GM18499 (cell line): ENCODE data around the gene PDZD2.
"Not testable (repeated sequence)": the region's sequence is repeated elsewhere in the genome, so short reads cannot be mapped to it uniquely, and the experiment has no call there.

Experiments
- ATAC-seq: cut with Tn5 transposase; IDR thresholded peaks from one replicate; pipeline ENCODE4 v1.9.1; 2021; ENCODE audit warnings: moderate number of reproducible peaks; ENCODE audit not compliant: insufficient read depth, unreplicated experiment

PDZD2 gene

GRCh38 chr5:31638748-31639418 is at the start of gene PDZD2:
TSS of gene PDZD2 (plus strand) at chr5:31639131.
- no peak for ATAC-seq

GRCh38 chr5:31593665-31594064 is 45.3 kb upstream of the PDZD2 start:
- ATAC-seq, result no peak

DNA sequence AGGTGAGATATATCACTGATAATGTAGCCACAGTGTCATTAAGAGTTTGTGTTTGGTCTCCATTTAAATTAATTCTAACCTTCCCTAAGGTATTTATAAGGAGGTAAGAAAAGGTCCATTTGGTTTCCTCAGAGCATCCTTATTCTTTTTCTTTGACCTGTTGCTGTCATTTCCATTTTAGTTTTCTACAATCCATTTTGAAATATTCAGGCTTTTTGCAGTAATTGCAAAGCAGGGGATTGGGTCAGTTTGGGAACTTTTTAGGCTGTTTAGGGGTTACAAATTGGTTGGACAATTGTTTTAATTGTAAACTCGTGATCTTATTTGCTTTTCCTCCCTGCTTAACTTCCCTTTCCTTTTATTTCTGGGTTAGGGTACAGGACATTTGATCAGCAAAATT is 42.6 kb upstream of the PDZD2 start:
- no peak for ATAC-seq

DNA sequence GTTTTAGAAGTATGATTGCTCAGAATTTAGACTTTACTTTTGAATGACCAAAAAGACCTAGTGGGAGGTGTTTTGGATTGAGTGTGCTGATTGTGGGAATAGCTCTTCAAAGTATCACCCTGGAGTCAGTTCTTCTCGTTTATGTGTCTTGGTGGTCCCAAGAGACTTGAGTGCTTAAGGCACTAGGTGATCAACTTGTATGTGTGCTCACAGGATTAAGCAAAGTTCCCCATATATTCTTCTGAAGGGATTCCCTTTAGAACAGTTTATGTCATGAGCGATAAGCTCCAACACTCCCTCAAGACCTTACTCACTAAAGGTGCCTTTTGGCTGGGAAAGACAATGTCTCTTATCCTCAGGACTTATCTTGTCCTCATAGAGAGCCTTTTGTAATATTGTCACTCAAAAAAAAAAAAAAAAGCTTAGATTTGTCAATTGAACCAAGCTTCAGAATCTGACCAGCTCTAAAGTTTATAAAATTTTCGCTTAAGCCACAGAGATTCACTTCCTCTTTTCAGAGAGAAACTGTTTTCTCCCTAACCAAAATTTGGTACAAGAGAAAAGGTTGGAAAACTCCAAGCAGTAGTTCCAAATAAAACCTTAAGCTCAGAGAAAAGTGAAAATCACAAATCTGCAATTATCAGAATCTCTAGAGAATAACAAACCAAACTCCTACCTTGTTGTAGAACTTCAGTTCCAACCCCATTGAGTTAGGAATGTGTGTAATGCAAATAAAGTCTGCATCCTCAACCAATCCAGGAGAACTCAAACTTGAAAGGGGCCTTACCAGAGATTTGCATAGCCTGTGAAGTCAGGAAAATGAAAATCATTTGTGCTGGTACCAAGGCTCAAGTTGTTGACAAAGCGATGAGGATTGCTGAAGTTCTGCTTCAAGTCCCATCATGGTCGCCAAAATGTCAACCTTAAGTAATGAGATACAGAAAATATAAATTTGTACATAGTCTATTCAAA is 40.0 kb upstream of the PDZD2 start:
- ATAC-seq, result no peak

DNA sequence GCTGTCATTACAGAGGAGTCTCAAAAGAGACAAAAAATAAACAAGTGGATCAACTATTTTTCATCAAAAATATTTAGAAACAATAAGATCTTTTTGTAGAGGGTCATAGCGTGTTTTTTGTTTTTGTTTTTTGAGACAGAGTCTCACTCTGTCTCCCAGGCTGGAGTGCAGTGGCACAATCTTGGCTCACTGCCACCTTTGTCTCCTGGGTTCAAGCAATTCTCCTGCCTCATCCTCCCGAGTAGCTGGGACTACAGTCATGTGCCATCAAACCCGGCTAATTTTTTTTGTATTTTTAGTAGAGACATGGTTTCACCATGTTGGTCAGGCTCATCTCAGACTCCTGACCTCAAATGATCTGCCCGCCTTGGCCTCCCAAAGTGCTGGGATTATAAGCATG is 36.6 kb upstream of the PDZD2 start:
- ATAC-seq, result not testable (repeated sequence)

DNA sequence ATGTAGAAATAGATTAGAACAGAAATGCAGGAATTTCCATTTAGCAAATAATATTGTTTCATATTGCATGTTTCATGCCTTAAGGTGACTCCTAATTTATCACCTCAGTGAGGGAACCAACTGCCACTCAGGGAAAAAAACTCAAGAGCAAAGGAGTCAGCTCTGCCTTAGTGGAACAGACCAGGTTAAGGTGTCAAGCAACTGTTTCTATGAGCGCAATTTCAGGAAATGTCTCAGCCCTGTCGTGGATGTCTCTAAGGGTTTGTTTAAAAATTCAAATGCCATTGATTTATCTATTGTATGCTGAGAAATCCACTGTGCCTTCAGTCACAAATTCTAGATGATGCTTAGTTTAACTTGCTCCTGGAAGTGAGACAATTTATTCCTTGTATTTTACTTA is 34.7 kb upstream of the PDZD2 start:
- ATAC-seq, result no peak

DNA sequence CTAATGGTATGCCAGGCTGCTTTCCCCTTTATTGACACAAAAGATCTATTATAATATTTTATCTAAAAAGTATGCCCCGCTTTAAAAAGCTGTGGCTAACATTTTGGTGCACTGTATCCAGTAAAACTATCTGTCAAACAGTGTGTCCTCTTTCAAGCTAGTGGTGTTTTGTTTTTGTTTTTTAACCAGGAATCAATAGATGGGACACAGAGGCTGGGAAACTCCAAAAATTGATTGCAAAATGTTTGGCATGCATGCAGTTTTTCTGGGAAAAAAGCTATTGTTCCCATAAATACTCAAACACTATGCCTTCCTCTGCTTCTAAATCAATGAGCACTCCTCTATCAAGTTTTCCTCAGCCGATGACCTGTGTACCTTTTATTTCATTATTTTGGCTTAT is 34.3 kb upstream of the PDZD2 start:
- ATAC-seq, result no peak

DNA sequence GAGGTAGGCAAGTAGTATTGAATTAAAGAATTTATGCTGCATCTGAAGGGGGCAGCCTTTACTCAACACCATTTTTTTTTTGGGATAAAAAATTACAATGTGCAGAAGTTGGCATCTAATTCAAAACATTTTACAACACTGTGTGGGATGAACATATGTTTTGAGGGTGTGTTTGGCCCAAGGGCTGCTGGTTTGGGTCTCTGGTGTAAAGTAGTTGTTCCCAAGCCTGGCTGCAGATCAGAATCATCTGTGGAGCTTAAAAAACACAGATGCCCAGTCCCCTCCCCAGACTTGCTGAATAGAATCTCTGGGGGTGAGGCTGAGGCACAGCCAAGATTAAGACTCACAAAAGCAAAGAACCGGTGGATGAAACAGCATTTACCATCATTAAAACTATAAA is 33.0 kb upstream of the PDZD2 start:
- ATAC-seq, result no peak

DNA sequence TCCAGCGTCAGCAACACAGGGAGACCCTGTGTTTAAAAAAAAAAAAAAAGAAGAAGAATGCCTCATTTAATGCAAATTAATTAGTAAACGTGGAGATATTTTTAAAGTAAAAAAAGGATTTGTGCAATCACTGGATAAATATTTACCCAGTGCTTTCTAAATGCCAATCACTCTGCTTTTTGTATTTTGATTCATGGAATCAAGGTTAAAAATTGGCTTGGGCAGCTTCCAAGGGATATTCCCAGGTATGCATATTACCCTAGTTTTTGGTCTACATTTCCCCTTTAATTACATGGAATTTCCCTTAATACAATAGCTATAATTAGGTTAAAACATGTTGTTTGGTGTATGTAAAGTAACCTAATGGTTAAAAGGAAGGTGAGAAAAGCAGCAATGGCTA is 31.4 kb upstream of the PDZD2 start:
- no peak for ATAC-seq

DNA sequence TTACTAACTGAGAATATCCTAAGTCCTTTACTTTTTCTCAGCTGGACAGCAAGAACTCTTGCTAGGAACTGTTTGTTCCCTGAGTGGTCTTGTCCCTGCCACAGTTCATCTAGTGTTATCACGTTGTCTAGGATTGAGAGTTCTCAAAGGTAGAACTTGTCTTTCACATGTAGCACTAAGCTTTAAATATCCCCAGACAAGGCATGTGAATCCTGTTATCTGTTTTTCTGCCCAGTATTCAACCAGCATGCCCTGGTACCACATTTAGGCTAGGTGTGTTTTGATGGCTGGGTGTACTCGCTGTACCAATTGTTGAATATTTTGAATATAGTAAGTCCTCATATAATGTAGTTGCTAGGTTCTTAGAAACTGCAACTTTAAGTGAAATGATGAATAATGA is 27.9 kb upstream of the PDZD2 start:
- ATAC-seq, result no peak

DNA sequence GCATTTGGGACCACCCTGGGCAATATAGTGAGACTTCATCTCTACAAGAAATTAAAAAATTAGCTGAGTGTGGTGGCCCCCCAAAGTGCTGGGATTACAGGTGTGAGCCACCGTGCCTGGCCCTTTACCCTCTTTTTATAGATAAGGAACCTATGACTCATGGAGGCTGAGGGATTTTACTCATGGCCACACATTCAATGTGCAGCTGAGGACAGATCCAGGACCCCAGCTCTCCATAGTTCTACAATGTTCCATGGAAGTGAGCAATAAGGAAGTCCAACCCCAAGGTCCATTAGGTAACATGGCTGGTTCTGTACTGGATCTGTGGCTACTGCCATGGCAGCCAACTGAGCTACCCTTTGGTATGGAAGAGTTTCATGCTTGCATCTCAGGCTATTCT is 25.3 kb upstream of the PDZD2 start:
- no peak for ATAC-seq

DNA sequence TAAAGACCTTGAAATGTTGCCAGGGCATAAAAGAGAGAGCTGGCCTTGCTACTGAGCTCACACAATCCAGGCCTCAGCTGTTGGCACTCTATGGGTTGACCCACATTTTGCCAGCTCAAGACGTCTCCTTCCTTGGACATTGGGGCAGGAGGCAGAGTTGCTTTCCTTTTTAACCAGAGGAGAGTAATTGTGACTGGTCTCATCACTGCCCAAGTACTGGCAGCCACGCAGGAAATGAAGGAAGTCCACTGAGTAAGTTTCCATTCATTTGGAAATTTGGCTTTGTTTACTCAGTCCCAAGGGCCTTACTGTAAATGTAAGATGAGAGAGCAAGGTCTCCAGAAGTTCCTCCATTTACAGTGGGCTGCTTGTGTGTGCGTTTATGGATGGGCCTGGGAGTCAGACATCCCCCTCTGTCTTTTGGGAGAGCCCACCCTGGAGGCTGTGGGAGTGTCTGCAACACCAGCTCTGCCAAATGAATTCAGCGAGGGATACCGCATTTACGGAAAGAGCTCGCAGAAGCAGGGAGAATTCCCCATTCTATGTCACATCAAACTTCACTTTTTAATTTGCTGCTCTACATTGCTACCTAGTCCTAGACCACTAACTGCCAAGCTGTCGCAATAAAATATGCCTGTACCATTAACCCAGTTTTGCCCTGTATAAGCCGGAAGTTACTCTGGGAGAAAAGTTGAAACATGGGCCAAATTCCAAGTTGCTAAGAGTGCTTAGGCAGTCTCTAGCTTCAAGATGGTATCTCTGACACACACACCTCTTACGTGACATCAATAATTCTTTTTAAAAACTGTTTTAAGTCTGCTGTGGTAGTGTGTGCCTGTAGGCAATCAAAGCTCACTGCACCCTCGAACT is 24.5 kb upstream of the PDZD2 start:
- ATAC-seq, result no peak

DNA sequence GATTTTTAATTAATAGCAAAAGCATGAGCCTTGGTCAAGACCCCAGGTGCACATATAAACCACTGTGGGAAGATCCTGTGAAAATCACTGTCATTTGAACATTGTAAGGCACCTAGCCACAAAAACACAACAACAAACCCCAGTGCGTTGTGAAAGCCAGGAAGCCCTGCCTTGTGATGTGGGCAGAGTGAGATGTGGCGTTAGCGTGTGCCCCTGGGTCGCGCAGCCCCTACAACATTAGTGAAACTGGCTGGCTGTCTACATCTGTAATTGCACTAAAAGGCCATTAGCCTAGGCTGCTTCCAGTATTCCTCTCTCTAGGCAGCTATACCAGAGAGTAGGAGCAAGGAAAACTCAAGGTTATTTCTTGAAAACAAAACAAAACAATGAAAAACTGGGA is 21.1 kb upstream of the PDZD2 start:
- ATAC-seq, result no peak

GRCh38 chr5:31620026-31620425 is 18.9 kb upstream of the PDZD2 start:
- no peak for ATAC-seq

DNA sequence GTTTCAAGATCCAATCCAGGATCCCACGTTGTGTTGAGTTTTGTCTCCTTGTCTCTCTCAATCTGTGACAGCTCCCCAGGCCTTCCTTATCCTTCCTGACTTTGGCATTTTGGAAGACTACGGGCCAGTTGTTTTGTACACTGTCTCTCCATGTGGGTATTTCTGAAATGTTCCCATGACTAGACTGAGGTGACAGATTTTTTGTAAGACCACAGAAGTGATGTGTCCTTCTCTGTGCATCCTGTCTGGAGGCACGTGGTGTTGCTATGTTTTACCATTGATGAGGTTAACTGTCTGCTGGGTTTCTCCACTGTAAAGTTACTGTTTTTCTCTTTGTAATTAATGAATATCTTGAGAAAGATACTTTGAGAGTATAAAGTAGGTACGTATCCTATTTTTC is 15.7 kb upstream of the PDZD2 start:
- ATAC-seq, result no peak

- ATAC-seq, result no peak
Measured at GRCh38 chr5:31625394-31625793, 13.5 kb upstream of the PDZD2 start.

GRCh38 chr5:31626156-31626555 is 12.8 kb upstream of the PDZD2 start:
- no peak for ATAC-seq

DNA sequence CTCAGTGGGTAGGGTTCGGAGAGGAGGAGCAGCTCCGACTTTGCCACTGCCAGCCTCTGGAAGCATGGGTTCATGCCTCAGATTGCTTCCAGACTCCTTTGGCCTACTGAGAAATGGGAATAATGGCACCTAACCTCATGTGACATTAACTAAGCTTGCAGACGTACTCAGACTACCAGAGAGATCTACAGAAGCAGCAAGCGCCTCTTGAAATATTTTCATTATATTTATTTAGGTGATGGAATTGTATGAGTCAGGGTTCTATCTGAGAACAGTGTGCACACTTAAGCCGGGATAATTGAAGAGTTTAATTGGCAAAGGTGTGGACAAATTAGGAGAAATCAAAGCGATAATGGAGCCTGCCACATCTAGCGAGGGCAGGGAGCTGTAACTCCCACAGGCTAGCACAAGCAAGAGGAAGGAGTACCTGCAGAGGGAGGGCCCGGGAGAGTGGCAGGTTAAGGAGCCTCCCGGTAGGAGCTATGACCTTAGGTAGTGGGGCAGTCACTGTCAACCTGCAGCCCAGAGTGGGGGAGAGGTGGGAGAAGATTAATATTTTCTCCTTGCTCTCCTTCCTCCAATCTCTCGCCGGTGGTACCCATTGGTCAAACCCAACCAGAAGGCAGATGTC is 12.2 kb upstream of the PDZD2 start:
- ATAC-seq, result no peak

- no peak for ATAC-seq
Measured at GRCh38 chr5:31630931-31631330, 8.0 kb upstream of the PDZD2 start.

GRCh38 chr5:31632460-31632859 is 6.5 kb upstream of the PDZD2 start:
- ATAC-seq, result no peak
